Measurements from ENCODE around the gene FBXW9.
"Not testable (repeated sequence)": the region's sequence is repeated elsewhere in the genome, so short reads cannot be mapped to it uniquely, and the experiment has no call there.

Gene FBXW9

GRCh38 chr19:12656899-12657571 lies 39.4 kb downstream of the FBXW9 start:
- peak in 1 of 2 donors; percentile 44 for DNase-seq (ENCODE audit: low read depth in 2 of 2)

GRCh38 chr19:12655546-12655945 lies 40.9 kb downstream of the FBXW9 start:
- no peak for DNase-seq (ENCODE audit: low read depth in 2 of 2)

- DNase-seq (ENCODE audit: low read depth in 2 of 2), result no peak
Measured at GRCh38 chr19:12652219-12652618, 44.2 kb downstream of the FBXW9 start.

- DNase-seq (ENCODE audit: low read depth in 2 of 2), result no peak
Measured at GRCh38 chr19:12649941-12650340, 46.5 kb downstream of the FBXW9 start.

- no peak for DNase-seq (ENCODE audit: low read depth in 2 of 2)
Measured at GRCh38 chr19:12648088-12648487, 48.3 kb downstream of the FBXW9 start.

DNA sequence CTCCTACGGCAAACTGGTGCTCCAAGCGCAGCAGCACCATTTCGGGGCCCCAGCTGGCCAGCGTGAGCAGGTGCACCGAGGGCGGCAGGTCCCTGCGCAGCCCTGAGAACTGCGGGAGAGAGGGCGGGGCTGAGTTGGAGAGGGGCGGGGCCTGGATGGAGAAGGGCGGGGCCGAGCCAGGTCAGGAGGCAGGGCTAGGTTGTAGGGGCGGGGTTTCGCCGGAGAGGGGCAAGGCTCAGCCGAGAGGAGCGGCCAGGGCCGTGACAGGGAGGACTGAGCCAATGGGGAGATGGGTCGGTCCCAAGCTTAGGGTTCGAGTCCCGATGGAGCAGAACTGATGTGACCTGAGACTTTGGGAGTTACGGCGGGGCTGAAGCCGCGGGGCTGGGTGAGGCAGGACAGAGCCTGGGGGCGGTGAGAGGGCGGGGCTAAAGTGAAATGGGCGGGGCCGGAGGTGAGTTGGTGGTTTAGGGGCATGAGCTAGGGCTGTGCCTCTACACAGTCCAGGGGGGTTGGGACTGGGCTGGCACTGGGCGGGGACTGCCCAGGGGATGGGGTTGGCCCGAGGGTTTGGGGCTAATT lies 48.9 kb downstream of the FBXW9 start:
- peak in 1 of 2 donors; percentile 38 for DNase-seq (ENCODE audit: low read depth in 2 of 2)

- DNase-seq (ENCODE audit: low read depth in 2 of 2), result no peak
Measured at GRCh38 chr19:12647047-12647446, 49.4 kb downstream of the FBXW9 start.

GRCh38 chr19:12646551-12646950 lies 49.9 kb downstream of the FBXW9 start:
- DNase-seq (ENCODE audit: low read depth in 2 of 2), result no peak

DNA sequence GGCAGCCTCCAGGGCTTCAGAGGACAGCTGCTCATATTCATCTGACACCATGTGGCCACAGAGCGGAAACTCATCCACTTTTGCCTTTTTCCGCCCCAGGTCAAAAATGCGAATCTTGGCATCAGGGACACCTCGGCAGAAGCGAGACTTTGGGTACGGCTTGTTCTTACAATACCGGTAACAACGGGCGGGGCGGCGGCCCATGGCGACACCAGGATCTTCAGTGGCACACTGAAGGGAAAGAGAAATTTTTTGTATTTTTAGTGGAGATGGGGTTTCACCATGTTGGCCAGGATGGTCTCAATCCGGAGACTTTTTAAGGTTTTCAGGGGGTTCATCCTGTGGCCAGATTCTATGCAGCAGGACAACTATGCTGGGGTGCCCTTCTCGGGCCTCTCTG lies 52.7 kb downstream of the FBXW9 start:
- DNase-seq (ENCODE audit: low read depth in 2 of 2), result not testable (repeated sequence)

- DNase-seq (ENCODE audit: low read depth in 2 of 2), result no peak
Measured at GRCh38 chr19:12642506-12642905, 53.9 kb downstream of the FBXW9 start.

GRCh38 chr19:12641456-12641855 lies 55.0 kb downstream of the FBXW9 start:
- no peak for DNase-seq (ENCODE audit: low read depth in 2 of 2)

DNA sequence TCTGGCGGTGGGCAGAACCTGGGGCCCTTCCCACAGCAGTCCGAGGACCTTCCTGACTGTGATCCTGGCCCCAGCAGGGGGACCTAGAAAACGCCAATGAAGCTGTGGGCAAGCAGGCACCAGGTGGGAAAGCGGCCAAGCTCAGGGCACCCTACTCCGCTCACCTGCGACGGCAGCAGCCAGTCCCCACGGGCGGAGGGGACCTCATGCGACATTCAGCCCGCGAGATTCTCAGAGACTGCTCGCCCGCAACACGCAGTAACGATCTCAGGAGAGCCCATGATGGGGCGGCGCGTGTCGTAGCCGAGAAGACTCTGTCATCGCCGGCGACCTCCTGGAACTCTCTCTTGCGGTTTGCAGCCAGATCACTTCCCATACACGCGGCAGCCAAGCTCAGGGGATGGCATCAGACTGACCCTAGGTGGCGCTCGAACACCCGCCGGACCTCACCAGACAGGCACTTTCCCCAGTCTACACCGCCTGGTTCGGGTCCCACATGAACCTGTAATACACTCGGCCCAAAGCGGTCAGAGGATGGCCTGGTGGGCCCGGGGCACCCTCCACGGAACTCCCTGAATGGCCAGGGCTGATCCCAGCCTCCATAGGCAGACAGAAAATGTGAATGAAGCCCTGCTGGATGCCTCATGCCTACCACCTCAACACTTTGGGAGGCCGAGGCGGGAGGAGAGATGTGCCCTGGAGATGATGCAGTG lies 56.4 kb downstream of the FBXW9 start:
- DNase-seq (ENCODE audit: low read depth in 2 of 2), result peak; percentile 80 to 85
